Fibroblast of the aortic adventitia (primary cell): ENCODE data around the gene WNT7B. TPM values are rescaled to one million over a fixed set of nuclear protein-coding genes. Genes with fewer than 3 reads are reported as not detected.

Source experiments
- DNase-seq: peaks from one replicate; pipeline ENCODE4 v3.0.0-alpha.2; 2010; ENCODE audit warnings: low read depth
- H3K4me3 ChIP-seq: 2 replicates; pipeline ENCODE4 v1.5.1; 2011; ENCODE audit warnings: low read depth, mild to moderate bottlenecking, control low read depth, low read length, moderate library complexity
- total RNA-seq: library from RNA; depleted of rRNA; stranded (reverse); fragments of >200 nt; gene quantifications from 2 replicates; pipeline ENCODE4 v1.2.3, GENCODE V29; 2012; ENCODE audit warnings: low replicate concordance
- TF ChIP-seq, protein P1 (sequence below): IDR thresholded peaks from 2 replicates; pipeline ENCODE4 v1.5.1; 2011; ENCODE audit warnings: mild to moderate bottlenecking, low read length, control low read depth, inconsistent platforms; ENCODE audit not compliant: insufficient read depth

WNT7B gene
- total RNA-seq, 1 donor, result 0.18 TPM

DNA sequence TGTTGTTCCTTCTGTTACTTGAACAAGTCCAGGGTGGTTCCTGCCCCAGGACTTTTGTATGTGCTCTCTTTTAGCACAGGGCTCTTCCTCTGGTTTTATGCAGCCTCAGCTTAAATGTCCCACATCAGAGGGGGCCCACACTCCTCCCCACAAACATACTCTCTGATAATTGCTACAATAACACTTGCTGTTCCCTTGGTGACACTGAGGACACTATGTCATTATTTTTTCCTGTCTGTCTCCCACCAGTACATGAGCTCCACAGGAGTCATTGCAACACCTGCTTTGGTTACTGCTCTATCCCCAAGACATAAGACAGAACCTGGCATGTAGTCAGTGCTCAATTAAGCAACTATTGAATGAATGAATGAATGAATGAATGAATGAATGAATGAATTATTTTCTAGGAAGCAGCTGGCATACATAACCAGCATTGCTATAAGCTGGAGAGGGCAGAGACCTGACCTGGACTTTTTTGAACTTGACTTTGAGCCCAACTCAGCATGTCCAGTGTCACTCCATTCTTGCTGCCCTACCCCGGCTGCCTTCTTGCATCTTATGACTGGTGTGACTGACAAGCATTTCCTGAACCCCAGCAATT, 7.5 kb upstream of the WNT7B start:
- TF ChIP-seq, protein P1, sequence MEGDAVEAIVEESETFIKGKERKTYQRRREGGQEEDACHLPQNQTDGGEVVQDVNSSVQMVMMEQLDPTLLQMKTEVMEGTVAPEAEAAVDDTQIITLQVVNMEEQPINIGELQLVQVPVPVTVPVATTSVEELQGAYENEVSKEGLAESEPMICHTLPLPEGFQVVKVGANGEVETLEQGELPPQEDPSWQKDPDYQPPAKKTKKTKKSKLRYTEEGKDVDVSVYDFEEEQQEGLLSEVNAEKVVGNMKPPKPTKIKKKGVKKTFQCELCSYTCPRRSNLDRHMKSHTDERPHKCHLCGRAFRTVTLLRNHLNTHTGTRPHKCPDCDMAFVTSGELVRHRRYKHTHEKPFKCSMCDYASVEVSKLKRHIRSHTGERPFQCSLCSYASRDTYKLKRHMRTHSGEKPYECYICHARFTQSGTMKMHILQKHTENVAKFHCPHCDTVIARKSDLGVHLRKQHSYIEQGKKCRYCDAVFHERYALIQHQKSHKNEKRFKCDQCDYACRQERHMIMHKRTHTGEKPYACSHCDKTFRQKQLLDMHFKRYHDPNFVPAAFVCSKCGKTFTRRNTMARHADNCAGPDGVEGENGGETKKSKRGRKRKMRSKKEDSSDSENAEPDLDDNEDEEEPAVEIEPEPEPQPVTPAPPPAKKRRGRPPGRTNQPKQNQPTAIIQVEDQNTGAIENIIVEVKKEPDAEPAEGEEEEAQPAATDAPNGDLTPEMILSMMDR, result no peak
- no peak overlapping the region for H3K4me3 ChIP-seq
- no peak for DNase-seq

DNA sequence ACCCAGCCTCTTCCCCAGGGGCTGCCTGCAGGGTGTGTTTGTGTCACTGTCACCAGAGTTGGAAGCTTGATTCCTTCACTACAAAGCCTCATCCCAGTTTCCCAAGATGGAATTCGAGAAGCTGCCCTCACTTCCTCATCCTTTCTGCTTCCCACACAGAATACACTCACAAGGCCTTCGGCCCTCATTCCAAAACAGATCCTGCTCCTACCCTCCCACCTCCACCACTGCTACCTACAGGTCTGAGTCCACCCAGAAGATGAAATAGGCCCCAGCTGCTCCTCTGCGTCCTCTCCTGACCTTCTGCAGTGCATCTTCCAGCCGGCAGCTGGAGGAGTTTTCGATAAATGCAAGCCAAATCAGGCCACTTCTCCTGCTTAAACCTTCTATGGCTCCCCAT, 6.8 kb upstream of the WNT7B start:
- TF ChIP-seq, protein P1, result no peak
- no peak for DNase-seq
- H3K4me3 ChIP-seq, result no peak overlapping the region

DNA sequence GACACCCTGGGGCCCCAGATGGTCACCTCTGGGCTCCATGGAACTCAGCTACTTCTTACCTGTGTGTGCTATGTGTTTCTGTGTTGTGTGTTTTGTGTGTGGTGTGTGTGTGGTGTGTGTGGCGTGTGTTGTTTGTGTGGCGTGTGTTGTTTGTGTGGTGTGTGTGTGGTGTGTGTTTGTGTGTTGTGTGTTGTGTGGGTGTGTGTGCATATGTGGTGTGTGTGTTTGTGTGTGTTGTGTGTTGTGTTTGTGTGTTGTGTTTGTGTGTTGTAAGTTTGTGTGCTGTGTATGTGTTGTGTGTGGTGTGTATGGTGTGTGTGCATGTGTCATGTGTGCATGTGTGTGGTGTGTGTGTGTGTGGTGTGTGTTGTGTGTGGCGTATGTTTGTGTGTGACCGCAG, 3.8 kb upstream of the WNT7B start:
- TF ChIP-seq, protein P1, result no peak
- no peak overlapping the region for H3K4me3 ChIP-seq
- no peak for DNase-seq

DNA sequence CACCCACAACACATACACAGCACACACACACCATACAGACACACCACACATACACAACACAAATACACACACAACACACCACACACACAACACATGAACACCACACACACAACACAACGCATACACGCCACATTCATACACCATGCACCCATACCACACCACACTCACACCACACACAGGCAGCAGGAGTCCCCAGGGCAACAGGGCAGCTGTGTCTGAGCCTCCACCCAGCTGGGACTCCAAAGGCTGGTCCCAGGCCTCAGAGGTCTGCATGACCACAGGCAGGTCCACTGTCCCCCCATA, 3.3 kb upstream of the WNT7B start:
- DNase-seq, result no peak
- H3K4me3 ChIP-seq, result no peak overlapping the region
- TF ChIP-seq, protein P1, result no peak

GRCh38 chr22:45978275-45978713, 1.3 kb upstream of the WNT7B start:
- H3K4me3 ChIP-seq, result no peak overlapping the region

DNA sequence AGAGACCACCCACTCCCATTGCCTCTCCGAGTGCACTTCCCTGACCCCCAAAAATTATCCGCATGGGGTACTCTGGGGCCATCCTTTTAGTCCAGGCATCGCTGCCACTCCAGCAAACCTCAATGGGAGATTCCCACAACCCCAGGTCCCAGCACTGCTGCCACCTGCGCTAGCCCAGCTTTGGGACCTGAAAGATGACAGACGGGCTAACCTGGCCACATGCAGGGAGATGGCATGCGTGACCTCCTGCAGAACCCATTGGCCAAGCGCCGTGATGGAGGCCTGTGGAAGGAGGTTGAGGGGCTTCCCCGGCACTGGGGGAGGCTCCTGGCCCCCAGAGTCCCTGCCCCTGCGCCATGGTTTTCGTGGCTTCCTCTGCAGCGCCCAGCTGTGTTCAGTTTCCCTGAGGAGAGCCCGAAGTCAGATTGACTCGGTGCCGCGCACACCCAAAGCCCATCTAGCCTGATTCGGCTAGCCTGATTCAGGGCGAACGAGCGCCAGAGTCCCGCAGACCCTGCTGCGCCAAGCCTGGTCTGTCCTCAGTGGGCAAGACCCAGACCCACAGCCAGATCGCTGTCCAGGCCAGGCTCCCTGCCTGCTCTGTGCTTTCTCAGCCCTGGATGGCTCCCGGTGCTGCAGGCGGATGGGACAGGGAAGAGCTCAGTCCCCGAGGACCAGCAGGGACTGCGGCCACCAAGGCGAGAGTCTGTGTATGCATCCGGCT, 751 bp upstream of the WNT7B start:
- no peak for DNase-seq
- H3K4me3 ChIP-seq, result no peak overlapping the region
- TF ChIP-seq, protein P1, result no peak

More at GRCh38 chr22:45978275-45978713, 1.3 kb upstream of the WNT7B start:
- no peak for DNase-seq
- TF ChIP-seq, protein P1, result no peak
